Vagina (tissue), 2 donors: Measurements from ENCODE around the gene RAB41.

Experiments used
- CTCF ChIP-seq, 3 experiments: fragments of 450-650 bp in 2 of 3; fragments of 200-600 bp in 1 of 3; sonication (generic) in 1 of 3; IDR thresholded peaks; one replicate each; pipeline ENCODE4 v1.5.1; 2017 to 2019; ENCODE audit warnings: antibody characterized with exemption in 3 of 3, mild to moderate bottlenecking in 2 of 3, moderate library complexity in 2 of 3
- POLR2A ChIP-seq, 2 donors: fragments of 450-650 bp; IDR thresholded peaks; one replicate each; pipeline ENCODE4 v1.6.1; 2017; ENCODE audit warnings: antibody characterized with exemption in 2 of 2, mild to moderate bottlenecking in 2 of 2, moderate library complexity in 2 of 2
- POLR2AphosphoS5 ChIP-seq, 2 donors: sonication (generic); formaldehyde crosslinking; IDR thresholded peaks; one replicate each; pipeline ENCODE4 v1.9.0; 2017; ENCODE audit warnings: antibody characterized with exemption in 2 of 2, mild to moderate bottlenecking in 2 of 2, low read depth in 1 of 2; ENCODE audit not compliant: insufficient read depth in 1 of 2

GRCh38 chrX:70332600-70332999 is 50.6 kb downstream of the RAB41 start:
- TF ChIP-seq POLR2A (IDR thresholded peaks at IDR 0.05) (no peak), CTCF (IDR thresholded peaks at IDR 0.05) (no peak), POLR2AphosphoS5 (IDR thresholded peaks at IDR 0.05; ENCODE audit: insufficient read depth in 1 of 2, low read depth in 1 of 2) (no peak)
